Measurements from ENCODE around the gene PAFAH1B1.
"Not testable (repeated sequence)": the region's sequence is repeated elsewhere in the genome, so short reads cannot be mapped to it uniquely, and the experiment has no call there.

The PAFAH1B1 gene

DNA sequence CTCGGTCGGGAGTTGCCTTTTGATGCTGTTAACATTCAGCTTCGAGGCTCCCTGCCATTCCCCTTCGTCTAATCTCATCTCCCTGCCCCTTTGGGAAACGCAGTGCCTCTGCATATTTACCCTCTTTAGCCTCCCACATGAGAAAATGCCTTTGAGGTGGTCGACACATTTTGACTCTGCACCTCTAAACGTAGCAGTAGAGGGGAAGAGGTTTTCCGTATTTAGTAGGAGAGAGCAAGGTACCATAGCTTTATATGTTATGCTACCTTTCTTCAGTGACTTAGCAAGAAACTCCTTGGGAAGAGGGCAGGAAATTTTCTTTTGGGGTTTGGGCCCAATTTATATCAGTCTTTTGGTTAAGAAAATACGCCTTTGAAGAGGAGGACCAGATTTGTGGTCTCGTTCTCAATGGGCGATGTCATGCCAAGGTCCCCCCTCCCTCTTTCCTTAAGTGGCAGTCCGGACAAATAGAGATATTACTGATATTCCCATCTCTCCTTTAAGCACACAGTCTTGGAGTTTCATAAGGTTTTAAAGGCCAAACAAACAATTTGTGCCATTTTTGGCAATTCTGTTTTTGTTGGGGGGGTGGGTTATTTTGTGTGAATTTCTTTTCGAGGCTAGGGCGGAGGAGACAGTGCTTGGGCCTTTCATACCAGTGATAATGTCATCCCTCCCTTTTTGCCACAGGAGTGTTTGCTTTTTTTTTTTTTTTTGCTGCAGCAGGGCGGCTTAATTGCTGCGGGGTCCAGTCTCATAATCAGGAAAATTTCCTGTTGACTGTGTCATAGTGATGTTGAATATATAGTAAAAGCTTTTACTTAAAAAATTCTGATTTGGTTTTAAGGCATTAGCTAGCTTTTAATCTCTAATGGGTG is 1.5 kb downstream of the PAFAH1B1 start:
- DNase-seq = no peak

DNA sequence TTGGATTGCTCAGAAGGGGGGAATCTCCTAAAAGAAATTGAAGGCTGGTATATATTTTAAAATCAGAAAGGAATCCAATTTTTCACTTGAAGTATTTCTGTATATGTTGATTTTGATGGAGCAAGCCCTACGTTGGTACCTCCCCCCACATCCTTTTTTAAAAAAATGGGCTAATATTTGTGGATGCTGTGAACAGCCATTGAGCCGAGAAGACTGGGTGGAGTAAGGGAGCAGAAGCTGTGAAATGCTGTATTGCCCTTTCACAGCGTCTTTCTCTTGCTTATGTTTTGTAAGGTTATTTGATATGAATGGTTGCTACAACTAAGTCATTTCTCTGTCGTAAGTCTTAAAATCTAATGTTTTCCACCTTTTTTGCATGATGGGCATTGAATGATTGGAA is 2.3 kb downstream of the PAFAH1B1 start:
- no peak for DNase-seq

DNA sequence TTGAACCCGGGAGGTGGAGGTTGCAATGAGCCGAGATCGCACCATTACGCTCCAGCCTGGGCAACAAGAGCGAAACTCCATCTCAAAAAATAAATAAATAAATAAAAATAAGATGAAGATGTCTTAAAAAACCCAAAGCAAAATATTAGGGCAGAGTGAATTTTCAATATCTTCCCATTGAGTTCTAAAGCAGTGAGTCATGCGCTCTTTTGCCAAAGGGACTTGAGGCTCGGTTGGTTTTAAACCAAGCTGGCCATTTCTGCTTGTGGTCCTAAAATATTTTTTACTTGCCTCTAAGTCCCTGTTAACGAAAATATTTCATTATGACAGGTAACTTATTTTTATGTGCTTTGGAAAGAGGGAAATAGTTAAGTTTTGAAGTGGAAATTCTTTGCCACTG is 4.7 kb downstream of the PAFAH1B1 start:
- DNase-seq = no peak

DNA sequence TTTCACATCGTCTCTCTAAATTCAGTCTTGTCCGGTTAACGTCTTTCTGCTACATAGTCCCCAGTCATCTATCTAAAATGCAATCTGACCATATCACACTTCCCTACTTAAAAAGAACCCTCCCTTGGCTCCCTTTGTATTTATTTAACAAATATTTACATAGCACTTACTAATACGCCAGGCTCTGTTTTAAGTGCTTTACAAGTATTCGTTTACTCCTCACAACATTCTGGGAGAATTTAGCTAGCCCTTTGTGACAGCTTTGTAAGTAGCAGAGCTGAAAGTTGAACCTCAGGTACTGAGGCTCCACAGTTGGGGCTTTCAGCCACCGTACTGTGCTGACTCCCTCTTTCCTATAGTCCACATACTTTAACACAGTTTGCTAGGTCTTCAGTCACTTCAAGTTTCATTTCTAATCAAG is 9.2 kb downstream of the PAFAH1B1 start:
- no peak for DNase-seq

DNA sequence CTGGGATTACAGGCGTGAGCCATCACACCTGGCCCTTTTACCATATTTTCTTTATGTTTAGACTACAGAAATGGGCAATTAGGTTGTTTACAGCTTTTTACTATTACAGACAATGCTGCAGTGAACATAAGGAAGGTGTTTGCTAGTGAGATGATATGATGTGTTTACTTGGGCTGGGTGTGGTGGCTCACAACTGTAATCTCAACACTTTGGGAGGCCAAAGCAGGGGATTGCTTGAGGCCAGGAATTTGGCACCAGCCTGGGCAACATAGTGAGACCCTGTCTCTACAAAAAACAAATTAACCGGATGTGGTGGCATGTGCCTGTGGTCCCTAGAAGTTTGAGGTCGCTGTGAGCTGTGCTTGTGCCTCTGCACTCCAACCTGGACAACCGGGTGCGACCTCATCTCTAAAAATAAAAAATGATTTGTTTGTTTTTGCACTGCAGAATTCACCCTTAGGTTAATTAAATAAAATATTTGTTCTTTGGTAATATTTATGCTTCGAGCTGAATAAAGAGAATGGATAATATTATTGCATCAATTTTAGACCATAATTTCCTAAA is 15.0 kb downstream of the PAFAH1B1 start:
- DNase-seq = no peak

DNA sequence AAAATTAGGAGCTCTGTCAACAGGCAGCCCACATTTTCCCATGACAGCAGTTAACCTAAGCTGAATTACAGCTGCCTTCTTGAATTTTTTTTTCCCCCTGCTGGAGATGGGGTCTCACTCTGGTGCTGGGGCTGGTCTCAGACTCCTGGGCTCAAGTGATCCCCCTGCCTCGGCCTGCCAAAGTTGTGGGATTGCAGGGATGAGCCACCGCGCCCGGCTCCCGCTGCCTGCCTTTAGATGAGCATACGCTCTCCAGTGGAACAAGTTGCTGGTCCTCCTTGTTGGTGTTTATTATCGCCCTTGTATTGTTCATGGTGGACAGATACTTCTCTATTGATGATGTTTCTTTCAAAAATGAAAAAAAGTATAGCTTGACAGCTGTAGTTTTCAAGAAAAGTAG is 15.6 kb downstream of the PAFAH1B1 start:
- no peak for DNase-seq

DNA sequence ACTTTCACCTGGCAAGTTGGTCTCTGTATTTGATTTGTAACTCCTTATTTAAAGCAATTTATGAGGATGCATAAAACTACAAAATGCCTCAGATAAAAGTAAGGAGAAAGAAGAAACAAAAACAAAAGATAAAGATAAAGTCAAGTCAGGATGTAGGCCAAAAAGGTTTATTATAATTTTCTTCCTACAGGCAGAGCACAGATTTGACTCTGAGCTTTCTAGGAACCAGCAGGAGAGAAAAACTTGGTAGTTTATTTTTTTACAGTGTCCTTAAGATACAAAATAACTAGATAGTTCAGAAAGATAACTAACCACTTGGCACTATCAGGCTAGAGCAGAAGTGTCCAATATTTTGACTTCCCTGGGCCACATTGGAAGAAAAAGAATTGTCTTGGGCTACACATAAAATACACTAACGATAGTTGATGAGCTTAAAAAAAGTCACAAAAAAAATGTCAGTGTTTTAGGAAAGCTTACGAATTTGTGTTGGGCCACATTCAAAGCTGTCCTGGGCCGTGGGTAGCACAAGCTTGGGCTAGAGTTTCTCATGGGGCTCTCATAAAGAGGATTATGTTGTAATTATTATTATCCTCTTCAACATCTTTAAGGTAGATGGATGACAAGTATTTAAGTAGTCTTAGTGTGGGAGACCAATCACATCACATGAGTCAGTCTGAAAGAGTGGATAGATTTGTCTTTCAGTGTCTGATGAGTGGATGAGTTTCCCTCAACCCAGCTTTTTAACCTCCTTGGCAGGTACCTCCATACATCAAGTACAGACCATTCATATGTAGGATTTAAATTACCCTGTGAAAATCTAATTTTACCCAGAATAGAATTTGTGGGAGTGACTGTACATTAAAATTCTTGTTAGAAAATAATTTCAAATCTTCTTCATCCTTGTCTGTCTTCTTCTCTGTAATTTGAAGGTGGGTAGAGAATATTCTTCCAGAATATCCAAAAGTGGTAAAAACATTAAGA is 17.0 kb downstream of the PAFAH1B1 start:
- DNase-seq = no peak

DNA sequence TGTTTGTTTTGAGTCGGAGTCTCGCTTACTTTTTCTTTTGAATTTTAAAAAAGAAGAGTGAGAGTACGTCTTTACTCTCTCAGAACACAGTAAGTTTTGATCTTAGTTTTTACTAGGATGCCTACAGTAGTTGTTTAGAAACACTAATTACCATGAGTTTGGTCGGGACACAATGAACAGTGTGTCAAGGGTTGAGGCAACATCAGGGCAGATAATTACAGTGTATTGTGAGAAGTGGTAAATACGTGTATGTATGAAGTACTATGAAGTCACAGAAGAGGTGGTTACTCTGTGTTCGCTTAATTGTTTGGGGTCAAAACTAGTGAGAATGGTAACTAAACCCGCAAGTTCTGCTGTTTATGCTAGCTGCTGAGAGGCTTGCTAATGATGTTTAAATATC is 18.2 kb downstream of the PAFAH1B1 start:
- no peak for DNase-seq

DNA sequence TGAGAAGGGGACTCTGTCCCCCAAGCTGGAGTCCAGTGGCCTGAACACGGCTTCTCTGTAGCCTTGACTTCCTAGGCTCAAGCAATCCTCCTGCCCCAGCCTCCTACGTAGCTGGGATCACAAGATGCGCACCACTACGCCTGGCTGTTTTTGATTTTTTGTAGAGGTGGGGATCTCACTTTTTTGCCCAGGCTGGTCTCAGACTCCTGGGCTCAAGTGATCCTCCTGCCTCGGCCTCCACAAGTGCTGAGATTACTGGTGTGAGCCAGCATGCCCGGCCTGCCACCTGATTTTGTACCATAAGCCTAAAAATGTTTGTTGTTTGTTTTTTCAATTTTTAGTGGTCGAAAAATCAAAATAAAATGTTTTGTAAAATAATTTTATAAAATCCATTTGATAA is 19.2 kb downstream of the PAFAH1B1 start:
- no peak for DNase-seq

DNA sequence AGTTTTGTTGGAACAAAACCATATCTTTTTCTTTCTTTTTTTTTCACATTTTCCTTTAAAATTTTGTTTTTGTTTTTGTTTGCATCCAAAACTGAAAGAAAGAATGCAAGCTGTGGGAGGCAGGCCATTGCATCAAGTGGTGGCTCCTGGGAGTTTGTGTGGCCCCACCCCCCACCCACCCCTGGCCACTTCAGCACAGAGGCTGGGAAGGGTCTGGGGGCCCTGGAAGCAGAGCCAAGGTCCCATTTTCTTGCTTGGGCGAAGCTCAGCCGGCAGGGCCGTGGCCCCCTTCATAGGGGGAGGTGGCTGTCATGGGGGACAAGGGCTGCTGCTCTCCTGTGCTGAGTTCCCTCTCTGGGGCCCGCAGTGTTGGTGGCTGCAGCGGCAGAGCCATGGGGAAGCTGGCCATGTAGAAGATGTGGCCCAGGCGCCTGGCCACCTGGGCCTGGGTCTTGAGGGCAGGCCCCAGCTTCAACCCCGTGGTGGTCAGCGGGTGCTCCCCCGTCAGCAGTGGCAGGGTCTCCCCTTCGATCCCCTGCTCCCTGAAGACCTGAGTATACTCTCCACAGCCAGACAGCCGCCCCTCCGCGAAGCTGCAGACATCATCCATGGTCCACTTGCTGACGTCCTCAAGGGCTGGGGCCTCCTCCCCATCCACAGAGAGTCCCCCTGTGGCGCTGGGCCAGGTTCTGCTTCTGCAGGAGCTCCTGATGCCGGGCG is 19.8 kb downstream of the PAFAH1B1 start:
- DNase-seq = no peak

DNA sequence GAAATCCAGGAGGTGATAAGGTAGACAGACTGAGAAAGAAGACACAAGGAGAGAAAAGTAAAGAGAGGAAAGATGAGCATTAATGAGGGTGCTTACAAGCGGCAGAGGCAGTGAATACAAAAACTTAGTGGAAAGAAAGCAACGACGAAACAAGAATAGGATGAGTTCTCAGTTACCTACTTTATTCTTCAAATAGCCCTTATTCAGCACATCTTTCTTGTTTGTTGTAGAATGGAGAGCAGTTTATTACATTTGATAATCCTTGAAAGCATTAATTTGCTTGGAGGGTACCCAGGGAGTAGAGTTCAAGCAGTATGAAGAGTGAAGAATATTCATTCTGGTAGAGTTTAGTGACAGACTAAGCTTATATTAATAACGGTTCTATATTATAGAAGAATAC is 22.4 kb downstream of the PAFAH1B1 start:
- DNase-seq = no peak

DNA sequence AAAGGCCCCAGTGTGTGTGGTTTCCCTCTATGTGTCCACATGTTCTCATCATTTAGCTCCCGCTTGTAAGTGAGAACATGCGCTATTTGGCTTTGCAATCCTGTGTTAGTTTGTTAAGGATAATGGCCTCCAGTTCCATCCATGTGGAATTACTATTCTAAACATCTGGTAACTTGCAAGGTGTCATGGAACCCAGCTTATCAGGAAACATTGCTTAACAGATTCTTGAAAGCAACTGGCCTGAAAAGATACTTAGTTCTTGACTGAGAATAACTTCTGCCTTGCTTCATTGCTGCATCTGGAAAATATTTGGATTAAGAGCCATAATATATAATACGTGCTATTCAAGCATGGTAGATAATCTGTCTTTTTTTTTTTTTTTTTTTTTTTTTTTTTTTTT is 27.8 kb downstream of the PAFAH1B1 start:
- DNase-seq = no peak

DNA sequence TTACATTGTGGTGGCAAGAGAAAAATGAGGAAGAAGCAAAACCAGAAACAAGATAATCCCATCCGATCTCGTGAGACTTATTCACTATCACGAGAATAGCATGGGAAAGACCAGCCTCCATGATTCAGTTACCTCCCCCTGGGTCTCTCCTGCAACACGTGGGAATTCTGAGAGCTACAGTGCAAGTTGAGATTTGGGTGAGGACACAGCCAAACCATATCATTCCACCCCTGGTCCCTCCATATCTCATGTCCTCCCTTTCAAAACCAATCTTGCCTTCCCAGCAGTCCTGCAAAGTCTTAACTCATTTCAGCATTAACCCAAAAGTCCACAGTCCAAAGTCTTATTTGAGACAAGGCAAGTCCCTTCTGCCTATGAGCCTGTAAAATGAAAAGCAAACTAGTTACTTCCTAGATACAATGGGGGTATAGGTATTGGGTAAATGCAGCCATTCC is 28.5 kb downstream of the PAFAH1B1 start:
- not testable (repeated sequence) for DNase-seq

DNA sequence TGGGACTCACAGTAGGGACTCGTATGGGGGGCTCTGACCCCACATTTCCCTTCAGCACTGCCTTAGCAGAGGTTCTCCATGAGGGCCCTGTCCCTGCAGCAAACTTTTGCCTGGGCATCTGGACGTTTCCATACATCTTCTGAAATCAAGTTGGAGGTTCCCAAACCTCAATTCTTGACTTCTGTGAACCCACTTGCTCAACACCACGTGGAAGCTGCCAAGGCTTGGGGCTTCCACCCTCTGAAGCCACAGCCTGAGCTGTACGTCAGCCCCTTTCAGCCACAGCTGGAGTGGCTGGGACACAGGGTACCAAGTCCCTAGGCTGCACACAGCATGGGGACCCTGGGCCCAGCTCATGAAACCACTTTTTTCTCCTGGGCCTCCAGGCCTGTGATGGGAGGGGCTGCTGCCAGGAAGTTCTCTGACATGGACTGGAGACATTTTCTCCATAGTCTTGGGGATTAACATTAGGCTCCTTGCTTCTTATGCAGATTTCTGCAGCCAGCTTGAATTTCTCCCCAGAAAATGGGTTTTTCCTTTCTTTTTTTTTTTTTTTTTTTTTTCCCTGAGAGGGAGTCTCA is 29.4 kb downstream of the PAFAH1B1 start:
- not testable (repeated sequence) for DNase-seq

DNA sequence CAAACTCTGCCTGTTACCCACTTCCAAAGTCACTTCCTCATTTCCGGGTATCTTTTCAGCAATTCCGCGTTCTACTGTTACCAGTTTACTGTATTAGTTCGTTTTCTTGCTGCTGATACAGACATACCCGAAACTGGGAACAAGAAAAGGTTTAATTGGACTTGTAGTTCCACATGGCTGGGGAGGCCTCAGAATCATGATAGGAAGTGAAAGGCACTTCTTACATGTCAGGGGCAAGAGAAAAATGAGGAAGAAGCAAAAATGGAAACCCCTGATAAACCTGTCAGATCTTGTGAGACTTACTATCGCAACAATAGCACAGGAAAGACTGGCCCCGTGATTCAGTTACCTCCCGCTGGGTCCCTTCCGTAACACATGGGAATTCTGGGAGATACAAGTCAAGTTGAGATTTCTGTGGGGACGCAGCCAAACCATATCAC is 30.9 kb downstream of the PAFAH1B1 start:
- DNase-seq = no peak

DNA sequence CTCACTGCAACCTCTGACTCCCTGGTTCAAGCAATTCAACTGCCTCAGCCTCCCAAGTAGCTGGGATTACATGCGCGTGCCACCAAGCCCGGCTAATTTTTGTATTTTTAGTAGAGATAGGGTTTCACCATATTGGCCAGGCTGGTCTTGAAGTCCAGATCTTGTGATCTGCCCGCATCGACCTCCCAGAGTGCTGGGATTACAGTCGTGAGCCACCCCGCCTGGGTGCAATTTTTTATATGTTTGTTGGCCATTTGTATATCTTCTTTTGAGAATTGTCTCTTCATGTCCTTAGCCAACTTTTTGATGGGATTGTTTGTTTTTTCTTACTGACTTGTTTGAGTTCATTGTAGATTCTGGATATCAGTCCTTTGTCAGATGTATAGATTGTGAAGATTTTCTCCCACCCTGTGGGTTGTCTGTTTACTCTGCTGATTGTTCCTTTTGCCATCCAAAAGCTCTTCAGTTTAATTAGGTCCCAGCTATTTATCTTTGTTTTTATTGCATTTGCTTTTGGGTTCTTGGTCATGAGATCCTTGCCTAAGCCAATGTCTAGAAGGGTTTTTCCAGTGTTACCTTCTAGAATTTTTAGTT is 33.3 kb downstream of the PAFAH1B1 start:
- not testable (repeated sequence) for DNase-seq

DNA sequence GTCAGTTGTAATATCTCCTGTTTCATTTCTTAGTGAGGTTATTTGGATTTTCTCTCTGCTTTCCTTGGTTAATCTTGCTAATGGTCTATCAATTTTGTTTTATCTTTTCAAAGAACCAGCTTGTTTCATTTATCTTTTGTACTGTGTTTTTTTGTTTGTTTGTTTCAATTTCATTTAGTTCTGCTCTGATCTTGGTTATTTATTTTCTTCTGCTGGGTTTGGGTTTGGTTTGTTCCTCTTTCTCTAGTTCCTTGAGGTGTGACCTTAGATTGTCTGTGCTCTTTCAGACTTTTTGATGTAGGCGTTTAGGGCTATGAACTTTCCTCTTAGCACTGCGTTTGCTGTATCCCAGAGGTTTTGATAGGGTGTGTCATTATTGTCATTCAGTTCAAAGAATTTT is 35.5 kb downstream of the PAFAH1B1 start:
- DNase-seq = not testable (repeated sequence)

DNA sequence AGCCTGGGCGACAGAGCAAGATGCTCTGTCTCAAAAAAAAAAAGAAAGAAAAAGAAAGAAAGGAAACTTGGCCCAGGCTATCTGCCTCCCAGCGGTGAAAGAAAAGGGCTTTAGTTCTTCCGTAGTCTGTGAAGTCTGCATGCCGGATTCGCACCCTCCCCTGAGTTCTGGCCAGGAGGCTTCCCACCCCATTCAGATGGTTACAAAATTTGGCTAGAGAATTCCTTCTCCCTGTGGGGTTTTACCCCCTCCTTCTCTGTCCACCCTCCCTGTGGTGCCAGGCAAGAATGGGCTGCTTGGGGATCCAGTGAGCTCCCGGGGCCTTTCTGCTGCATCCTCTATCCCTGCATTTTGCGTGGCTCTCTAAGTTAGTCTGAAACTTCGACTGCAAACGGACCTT is 37.8 kb downstream of the PAFAH1B1 start:
- DNase-seq = no peak

DNA sequence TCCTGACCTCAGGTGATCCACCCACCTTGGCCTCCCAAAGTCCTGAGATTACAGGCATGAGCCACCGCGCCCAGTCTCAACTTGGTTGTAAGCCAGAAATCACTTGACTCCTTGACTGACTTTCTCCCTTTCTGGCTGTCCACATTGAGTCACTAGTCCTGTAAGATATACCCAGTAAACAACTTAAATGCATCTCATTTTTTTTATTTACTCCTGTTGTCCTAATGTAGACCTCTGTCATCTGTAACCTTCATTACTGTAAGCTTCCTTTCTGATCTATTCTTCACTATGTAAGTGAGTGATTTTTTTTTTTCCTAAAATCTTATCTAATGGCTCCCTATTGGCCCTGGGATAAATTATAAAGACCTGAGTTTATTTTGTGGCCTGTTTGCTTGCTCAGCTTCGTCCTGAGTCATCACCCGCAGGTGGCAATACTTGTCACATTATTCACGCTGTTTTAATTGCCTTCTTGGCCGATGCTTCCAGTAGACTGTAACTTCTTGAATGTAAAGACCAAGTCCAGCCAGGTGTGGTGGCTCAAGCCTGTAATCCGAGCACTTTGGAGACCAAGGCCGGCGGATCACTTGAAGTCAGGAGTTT is 41.0 kb downstream of the PAFAH1B1 start:
- DNase-seq = no peak

DNA sequence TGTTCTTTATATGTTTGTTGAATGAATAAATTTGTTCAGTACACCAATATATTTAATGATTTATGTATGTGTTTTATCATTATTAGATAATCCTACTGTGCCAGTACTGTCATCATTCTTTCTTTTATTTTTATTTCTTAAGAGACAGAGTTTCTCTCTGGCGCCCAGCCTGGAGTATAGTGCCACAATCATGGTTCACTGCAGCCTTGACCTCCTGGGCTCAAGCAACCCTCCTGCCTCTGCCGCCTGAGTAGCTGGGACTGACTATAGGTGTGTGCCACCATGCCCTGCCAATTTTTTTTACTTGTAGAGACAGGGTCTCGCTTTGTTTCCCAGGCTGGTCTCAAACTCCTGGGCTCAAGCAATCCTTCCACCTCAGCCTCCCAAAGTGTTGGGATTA is 41.8 kb downstream of the PAFAH1B1 start:
- DNase-seq = no peak

DNA sequence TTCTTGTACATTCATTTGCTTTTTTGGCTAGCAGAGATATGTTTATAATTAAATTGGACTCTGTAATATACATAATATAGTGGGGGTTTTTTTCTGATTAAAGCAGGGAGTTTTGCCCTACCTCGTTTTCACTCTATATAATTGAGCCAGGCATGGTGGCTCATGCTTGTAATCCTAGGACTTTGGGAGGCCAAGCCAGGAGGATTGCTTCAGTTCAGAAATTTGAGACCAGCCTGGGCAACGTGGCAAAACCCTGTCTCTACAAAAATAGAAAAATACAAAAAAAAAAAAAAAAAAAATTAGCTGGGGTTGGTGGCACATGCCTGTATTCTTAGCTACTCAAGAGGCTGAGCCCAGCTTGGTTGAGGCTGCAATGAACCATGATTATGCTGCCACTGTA is 42.2 kb downstream of the PAFAH1B1 start:
- no peak for DNase-seq
